Subcutaneous abdominal adipose tissue (tissue), 5 donors: ENCODE measurements around the gene GLMP.

Experiments
- H3K27ac ChIP-seq: one replicate; pipeline ENCODE4 v1.7.0; 2013; ENCODE audit warnings: low read depth, mild to moderate bottlenecking, inconsistent platforms, low read length, moderate library complexity
- H3K27me3 ChIP-seq, 5 donors: one replicate each; pipeline ENCODE4 v1.7.0; 2013; ENCODE audit warnings: low read length in 5 of 5, inconsistent platforms in 1 of 5; ENCODE audit not compliant: control insufficient read depth in 5 of 5, insufficient read depth in 4 of 5
- H3K36me3 ChIP-seq, 5 donors: one replicate each; pipeline ENCODE4 v1.7.0; 2013; ENCODE audit warnings: low read length in 5 of 5; ENCODE audit not compliant: control insufficient read depth in 5 of 5, insufficient read depth in 5 of 5
- H3K4me1 ChIP-seq, 5 donors: one replicate each; pipeline ENCODE4 v1.7.0; 2013; ENCODE audit warnings: low read length in 5 of 5, mild to moderate bottlenecking in 3 of 5, moderate library complexity in 1 of 5; ENCODE audit not compliant: control insufficient read depth in 5 of 5, insufficient read depth in 5 of 5
- H3K4me3 ChIP-seq, 5 donors: one replicate each; pipeline ENCODE4 v1.7.0; 2013; ENCODE audit warnings: low read length in 5 of 5, low read depth in 1 of 5
- H3K9ac ChIP-seq, 5 donors: one replicate each; pipeline ENCODE4 v1.7.0; 2013; ENCODE audit warnings: low read length in 5 of 5, mild to moderate bottlenecking in 4 of 5, moderate library complexity in 3 of 5
- H3K9me3 ChIP-seq, 5 donors: one replicate each; pipeline ENCODE4 v1.7.0; 2013; ENCODE audit warnings: low read length in 5 of 5; ENCODE audit not compliant: control insufficient read depth in 5 of 5
- donor health status: healthy.
- donor health status: healthy.
- donor health status: healthy.
- donor health status: healthy.
- donor health status: healthy.

GLMP gene

GRCh38 chr1:156291226-156292061 lies 4.0 kb downstream of the GLMP start:
- Histone ChIP-seq H3K36me3 (peaks cover 3 to 22% (median 17%) of the 10 kb centered on the region in 5 donors), H3K9me3 (no peaks in the 10 kb centered on the region), H3K4me1 (peaks cover 6 to 48% (median 29%) of the 10 kb centered on the region in 5 donors), H3K27ac (peak overlapping the region; percentile 82), H3K4me3 (peak overlapping the region; percentile 58 to 81 (median 72)), H3K27me3 (no peaks in the 10 kb centered on the region), H3K9ac (peak overlapping the region; percentile 62 to 94 (median 71))

- Histone ChIP-seq H3K4me1 (peaks cover 6 to 35% (median 20%) of the 10 kb centered on the region in 5 donors), H3K9me3 (no peaks in the 10 kb centered on the region), H3K36me3 (peaks cover 3 to 28% (median 17%) of the 10 kb centered on the region in 5 donors), H3K9ac (no peak overlapping the region), H3K4me3 (no peak overlapping the region), H3K27me3 (no peaks in the 10 kb centered on the region), H3K27ac (no peak overlapping the region)
Observed at GRCh38 chr1:156289857-156290256, 5.6 kb downstream of the GLMP start.

GRCh38 chr1:156286061-156286460 lies 9.4 kb downstream of the GLMP start:
- Histone ChIP-seq H3K9me3 (no peaks in the 10 kb centered on the region), H3K27ac (no peak overlapping the region), H3K4me3 (no peak overlapping the region), H3K9ac (peak overlapping the region in 1 of 5 donors; percentile 38), H3K27me3 (no peaks in the 10 kb centered on the region), H3K36me3 (peaks cover 0 to 12% (median 6%) of the 10 kb centered on the region in 5 donors), H3K4me1 (peaks cover 4 to 33% (median 28%) of the 10 kb centered on the region in 5 donors)

DNA sequence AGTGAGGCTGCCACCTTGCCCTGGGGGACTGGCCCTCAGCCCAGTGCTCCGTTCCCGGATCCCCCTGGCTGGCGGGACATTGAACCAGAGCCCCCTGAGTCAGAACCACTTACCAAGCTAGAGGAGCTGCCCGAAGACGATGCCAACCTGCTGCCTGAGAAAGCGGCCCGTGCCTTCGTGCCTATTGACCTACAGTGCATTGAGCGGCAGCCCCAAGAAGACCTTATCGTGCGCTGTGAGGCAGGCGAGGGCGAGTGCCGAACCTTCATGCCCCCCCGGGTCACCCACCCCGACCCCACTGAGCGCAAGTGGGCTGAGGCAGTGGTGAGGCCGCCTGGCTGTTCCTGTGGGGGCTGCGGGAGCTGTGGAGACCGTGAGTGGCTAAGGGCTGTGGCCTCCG lies 10.0 kb downstream of the GLMP start:
- Histone ChIP-seq H3K4me3 (no peak overlapping the region), H3K9me3 (no peaks in the 10 kb centered on the region), H3K27me3 (no peaks in the 10 kb centered on the region), H3K9ac (no peak overlapping the region), H3K27ac (no peak overlapping the region), H3K4me1 (peaks cover 4 to 35% (median 30%) of the 10 kb centered on the region in 5 donors), H3K36me3 (peaks cover 0 to 12% (median 6%) of the 10 kb centered on the region in 5 donors)

- Histone ChIP-seq H3K36me3 (peaks cover 0 to 15% (median 6%) of the 10 kb centered on the region in 5 donors), H3K27ac (no peak overlapping the region), H3K4me3 (no peak overlapping the region), H3K27me3 (no peaks in the 10 kb centered on the region), H3K4me1 (peaks cover 4 to 41% (median 34%) of the 10 kb centered on the region in 5 donors), H3K9ac (no peak overlapping the region), H3K9me3 (no peaks in the 10 kb centered on the region)
Observed at GRCh38 chr1:156284757-156285156, 10.7 kb downstream of the GLMP start.

DNA sequence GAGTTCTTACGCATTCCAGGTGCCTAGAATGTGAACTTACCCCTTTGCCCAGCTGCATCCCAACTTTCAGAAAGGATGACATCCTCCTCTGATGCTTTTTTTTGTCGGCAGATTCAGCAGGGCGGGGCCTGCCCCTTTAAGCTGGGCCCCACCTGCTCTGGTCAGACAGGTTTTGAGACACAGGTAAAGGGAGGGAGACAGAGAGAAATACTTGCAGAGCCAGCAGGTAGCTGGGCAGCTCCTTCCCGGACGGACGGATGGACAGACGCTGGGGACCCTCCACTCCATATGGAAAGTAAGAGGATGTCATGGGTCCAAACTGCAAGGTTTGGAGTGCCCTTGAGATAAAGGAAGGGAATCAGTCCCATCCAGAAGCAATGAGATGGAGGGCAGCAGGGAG lies 11.4 kb downstream of the GLMP start, which contains the start of gene TMEM79:
TSS of gene TMEM79 (plus strand) at position 214 of the 400 bp plus-strand sequence. CDS start 902 bp downstream, outside the sequence.
- peak within 1 kb of the TSS; percentile 79 to 91 (median 88) for H3K9ac ChIP-seq
- peak within 1 kb of the TSS; percentile 90 for H3K27ac ChIP-seq
- H3K4me1 ChIP-seq, result peaks cover 4 to 41% (median 34%) of the 10 kb centered on the region in 5 donors
- H3K9me3 ChIP-seq, result no peaks in the 10 kb centered on the region
- peaks cover 0 to 14% (median 6%) of the 10 kb centered on the region in 5 donors for H3K36me3 ChIP-seq
- H3K27me3 ChIP-seq, result no peaks in the 10 kb centered on the region
- H3K4me3 ChIP-seq, result peak within 1 kb of the TSS; percentile 82 to 98 (median 91)

DNA sequence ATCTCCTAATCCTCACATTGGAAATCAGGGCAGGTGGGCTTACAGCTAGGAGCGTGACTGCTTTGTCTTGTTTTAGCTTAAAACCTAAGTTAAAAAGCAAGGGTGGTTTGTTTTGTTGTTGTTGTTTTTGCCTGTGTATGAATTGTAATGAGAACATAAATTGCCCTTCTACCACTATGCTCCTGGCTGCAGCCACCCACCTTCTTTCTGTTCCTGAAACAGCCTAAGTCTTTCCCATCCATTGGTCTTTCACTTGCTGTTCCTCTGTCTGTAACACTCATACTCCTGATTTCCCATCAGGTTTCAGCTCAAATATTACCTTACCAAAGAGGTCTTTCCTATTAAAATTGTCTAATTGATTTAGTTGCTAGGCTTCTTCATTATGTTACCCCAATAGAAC lies 12.0 kb downstream of the GLMP start:
- Histone ChIP-seq H3K36me3 (peaks cover 4 to 20% (median 8%) of the 10 kb centered on the region in 5 donors), H3K4me1 (peaks cover 4 to 41% (median 34%) of the 10 kb centered on the region in 5 donors), H3K27ac (peak overlapping the region; percentile 90), H3K4me3 (peak overlapping the region; percentile 82 to 98 (median 91)), H3K27me3 (no peaks in the 10 kb centered on the region), H3K9ac (peak overlapping the region; percentile 79 to 91 (median 88)), H3K9me3 (no peaks in the 10 kb centered on the region)

- H3K27me3 ChIP-seq, result no peaks in the 10 kb centered on the region
- peaks cover 4 to 41% (median 34%) of the 10 kb centered on the region in 5 donors for H3K4me1 ChIP-seq
- peak within 1 kb of the TSS; percentile 82 to 98 (median 91) for H3K4me3 ChIP-seq
- H3K27ac ChIP-seq, result peak within 1 kb of the TSS; percentile 90
- peak within 1 kb of the TSS; percentile 79 to 91 (median 88) for H3K9ac ChIP-seq
- H3K9me3 ChIP-seq, result no peaks in the 10 kb centered on the region
- H3K36me3 ChIP-seq, result peaks cover 4 to 29% (median 17%) of the 10 kb centered on the region in 5 donors
Observed at GRCh38 chr1:156282479-156283222, 12.8 kb downstream of the GLMP start, which contains the start of gene SMG5. TSS of gene SMG5 (minus strand) at chr1:156282825. CDS start at chr1:156282680, 145 bp downstream.

GRCh38 chr1:156281693-156282478 lies 13.6 kb downstream of the GLMP start:
- Histone ChIP-seq H3K4me1 (peaks cover 6 to 45% (median 39%) of the 10 kb centered on the region in 5 donors), H3K9ac (peak overlapping the region; percentile 69 to 91 (median 88)), H3K36me3 (peaks cover 4 to 36% (median 24%) of the 10 kb centered on the region in 5 donors), H3K27ac (peak overlapping the region; percentile 90), H3K9me3 (no peaks in the 10 kb centered on the region), H3K27me3 (no peaks in the 10 kb centered on the region), H3K4me3 (peak overlapping the region; percentile 82 to 96 (median 91))
